Adrenal gland (tissue), 5 donors: ENCODE results near the gene RNF169.

Source experiments
- CTCF ChIP-seq, 6 experiments: fragments of 450-650 bp in 4 of 6; fragments of 200-600 bp in 2 of 6; sonication (generic) in 1 of 6; IDR thresholded peaks; 1 replicate in 5 of 6; 2 replicates in 1 of 6; pipeline versions ENCODE4 v1.5.1 to v1.8.0; 2016 to 2021; ENCODE audit warnings: antibody characterized with exemption in 6 of 6, mild to moderate bottlenecking in 2 of 6, moderate library complexity in 1 of 6
- POLR2A ChIP-seq, 2 donors: fragments of 450-650 bp; IDR thresholded peaks; one replicate each; pipeline ENCODE4 v1.6.1; 2017; ENCODE audit warnings: antibody characterized with exemption in 2 of 2, mild to moderate bottlenecking in 2 of 2, moderate library complexity in 1 of 2
- donor health status: DM: no; HTN: no; CAD: no.

- no peak for TF ChIP-seq CTCF (IDR thresholded peaks at IDR 0.05)
- no peak for TF ChIP-seq POLR2A (IDR thresholded peaks at IDR 0.05)
These were observed 31.3 kb upstream of the RNF169 start for GRCh38 chr11:74717221-74717969.
